Measurements from ENCODE around the gene MT1A.

GRCh38 chr16:56653218-56653617 lies 14.8 kb downstream of the MT1A start:
- TF ChIP-seq CEBPB (IDR thresholded peaks at IDR 0.05; ENCODE audit: low read depth, low read length) (no peak), CTCF (IDR thresholded peaks at IDR 0.05; ENCODE audit: control extremely low read depth in 1 of 3, insufficient read depth in 1 of 3, low read depth in 1 of 3, low read length in 3 of 3) (no peak), BRCA1 (IDR thresholded peaks at IDR 0.05; ENCODE audit: low read depth, low read length) (no peak)

All from H1 (cell line).